ENCODE results near the gene CACNA1C. TPM values are rescaled to one million over a fixed set of nuclear protein-coding genes. Genes with fewer than 3 reads are reported as not detected.

CACNA1C gene
- total RNA-seq, 1 experiment from 2014 or later, result 1.1 TPM

- peaks cover 3 to 6% of the 10 kb centered on the region in 2 experiments for H3K9me3 Mint-ChIP-seq
These were observed 625.6 kb downstream of the CACNA1C start for GRCh38 chr12:2678426-2678825.

More at GRCh38 chr12:2678426-2678825, 625.6 kb downstream of the CACNA1C start:
- peak overlapping the region in 1 of 3 experiments; percentile 68; a peak in 2 of 7 replicates for H3K27ac Mint-ChIP-seq
- Histone ChIP-seq H3K79me2 (ENCODE audit: insufficient read depth, low read length) (no peaks in the 10 kb centered on the region), H3K4me1 (ENCODE audit: insufficient read depth, low read length) (peaks cover 3% of the 10 kb centered on the region), H2BK120ac (ENCODE audit: low read depth, low read length, poor library complexity, severe bottlenecking) (no peak overlapping the region), H2BK5ac (ENCODE audit: insufficient read length, low read length) (no peak overlapping the region), H2BK15ac (ENCODE audit: low read depth, low read length) (no peak overlapping the region), H3K27ac (ENCODE audit: insufficient read length, low read depth, low read length) (no peak overlapping the region), H3K4ac (ENCODE audit: low read depth, low read length) (no peak overlapping the region), H2AK5ac (ENCODE audit: insufficient read length, low read length) (no peak overlapping the region), H3K4me2 (ENCODE audit: insufficient read depth, insufficient read length, low read length) (no peak overlapping the region), H3K79me1 (ENCODE audit: insufficient read depth, low read depth, low read length, poor library complexity, severe bottlenecking) (no peaks in the 10 kb centered on the region), H4K8ac (replicated peaks; ENCODE audit: insufficient read length, low read depth, low read length) (no peak overlapping the region), H4K5ac (ENCODE audit: insufficient read length, low read depth, low read length) (no peak overlapping the region), H3T11ph (ENCODE audit: low read length) (no peak overlapping the region), H2AFZ (ENCODE audit: low read length) (no peak overlapping the region), H4K20me1 (ENCODE audit: control insufficient read depth, insufficient read depth, insufficient read length) (no peaks in the 10 kb centered on the region), H3K9me3 (ENCODE audit: control insufficient read depth, low read depth, low read length) (no peaks in the 10 kb centered on the region), H3K27me3 (ENCODE audit: insufficient read depth, low read length) (no peaks in the 10 kb centered on the region), H3K56ac (ENCODE audit: insufficient read length, low read depth, low read length) (no peak overlapping the region), H3K18ac (ENCODE audit: insufficient read length, low read depth, low read length) (no peak overlapping the region), H3K14ac (ENCODE audit: insufficient read depth, low read length) (no peak overlapping the region), H4K91ac (ENCODE audit: insufficient read length, low read depth, low read length) (no peak overlapping the region), H3K9ac (ENCODE audit: extremely low read depth, insufficient read length, low read length) (no peak overlapping the region), H2BK12ac (ENCODE audit: insufficient read length, low read depth, low read length) (no peak overlapping the region), H3K23me2 (ENCODE audit: insufficient read length, low read depth, low read length, poor library complexity, severe bottlenecking) (no peaks in the 10 kb centered on the region), H2BK20ac (ENCODE audit: low read depth, low read length, poor library complexity, severe bottlenecking) (no peak overlapping the region), H3K23ac (ENCODE audit: insufficient read length, low read depth, low read length) (no peak overlapping the region)
- H3K36me3 Mint-ChIP-seq (ENCODE audit: insufficient read depth in 1 of 3, low read depth in 3 of 3), result peaks cover 2 to 5% (median 2%) of the 10 kb centered on the region in 3 experiments; a peak in 6 of 7 replicates
- H3K4me1 Mint-ChIP-seq, result peaks cover 9 to 22% of the 10 kb centered on the region in 2 experiments
- DNase-seq, result peak; percentile 25
- no peak for TF ChIP-seq CTCF (conservative IDR thresholded peaks at IDR 0.05)
- H3K27me3 Mint-ChIP-seq (ENCODE audit: low read depth), result peaks cover 3% of the 10 kb centered on the region; the same call in 1 of the 2 replicates
- H3K4me3 Mint-ChIP-seq, result no peak overlapping the region
- no CpG with 5 or more reads among the region's 11 CpGs for WGBS (ENCODE audit: extremely low coverage, insufficient read length, low lambda C conversion rate)

Data from H9 (cell line).